LNCAP (cell line): ENCODE results near the gene SAMD11.

Source experiments
- CTCF ChIP-seq: fragments of 450-650 bp; IDR thresholded peaks from 2 replicates; pipeline ENCODE4 v1.5.1; 2017; ENCODE audit warnings: mild to moderate bottlenecking

Gene SAMD11

GRCh38 chr1:916173-917075, 7.3 kb upstream of the SAMD11 start:
- TF ChIP-seq CTCF, result no peak

- TF ChIP-seq CTCF, result no peak
These were observed 6.7 kb upstream of the SAMD11 start for GRCh38 chr1:917076-917459.

- no peak for TF ChIP-seq CTCF
These were observed 6.1 kb upstream of the SAMD11 start for GRCh38 chr1:917466-918091.

- no peak for TF ChIP-seq CTCF
These were observed 5.4 kb upstream of the SAMD11 start for GRCh38 chr1:918353-918752.

- TF ChIP-seq CTCF, result no peak
These were observed 4.9 kb upstream of the SAMD11 start for GRCh38 chr1:918843-919242.

GRCh38 chr1:919271-919872, 4.4 kb upstream of the SAMD11 start:
- no peak for TF ChIP-seq CTCF

GRCh38 chr1:920010-920409, 3.7 kb upstream of the SAMD11 start:
- no peak for TF ChIP-seq CTCF
